ENCODE results near the gene WDR26. TPM values are rescaled to one million over a fixed set of nuclear protein-coding genes. Genes with fewer than 3 reads are reported as not detected.

The WDR26 gene
- total RNA-seq, 2 experiments from 2014 or later = 173 to 176 TPM

DNA sequence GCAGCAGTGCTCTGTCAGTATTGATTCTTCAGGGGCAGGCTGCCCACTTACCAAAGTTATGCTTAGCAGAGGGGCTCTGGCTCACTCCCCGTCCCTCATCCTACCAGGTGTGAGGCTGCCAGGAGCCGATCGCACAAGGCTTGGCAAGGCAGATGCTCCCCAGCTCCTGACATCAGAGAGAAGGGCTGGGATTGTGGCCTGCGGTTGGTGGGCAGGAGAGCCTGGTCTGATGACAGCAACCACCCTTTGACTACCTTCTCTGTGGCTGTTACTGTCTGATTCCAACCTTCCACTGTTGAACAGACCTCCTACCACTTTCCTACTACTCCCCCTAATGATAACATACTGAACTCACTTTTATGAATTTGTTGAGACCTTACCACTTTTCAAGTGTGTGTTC lies 23.7 kb upstream of the WDR26 start:
- POLR2A ChIA-PET = interaction anchor here (1.1 to 2.1 kb wide), 2 partner anchors 23 to 342 kb away, joined by 4 to 9 read pairs; partner anchors contain the start of gene WDR26
- Mint-ChIP-seq H3K9me3 (no peaks in the 10 kb centered on the region), H3K36me3 (ENCODE audit: low read depth) (no peaks in the 10 kb centered on the region), H3K27ac (no peak overlapping the region), H3K4me1 (ENCODE audit: low read depth) (peaks cover 10% of the 10 kb centered on the region), H3K4me3 (no peak overlapping the region), H3K27me3 (no peaks in the 10 kb centered on the region)
- intact Hi-C loops (cut with DNase I, micrococcal nuclease) = loop anchor here (1.0 to 10.0 kb wide), 5 partner anchors 53 to 343 kb away; no protein-coding TSS in a partner anchor
- no peak for ATAC-seq (ENCODE audit: poor library complexity)
- Histone ChIP-seq H3K4me1 (ENCODE audit: insufficient read depth, low read length) (peaks cover 9% of the 10 kb centered on the region), H3K9me3 (ENCODE audit: control insufficient read depth in 1 of 2, insufficient read depth in 1 of 2, low read length in 2 of 2) (no peaks in the 10 kb centered on the region), H3K27ac (ENCODE audit: low read depth in 1 of 2, low read length in 2 of 2) (no peak overlapping the region), H3K27me3 (ENCODE audit: control insufficient read depth in 1 of 2, insufficient read depth in 2 of 2, low read length in 2 of 2) (no peaks in the 10 kb centered on the region), H3K4me3 (ENCODE audit: low read length) (no peak overlapping the region), H3K36me3 (ENCODE audit: insufficient read depth, low read length) (no peaks in the 10 kb centered on the region)
- TF ChIP-seq, protein P1, sequence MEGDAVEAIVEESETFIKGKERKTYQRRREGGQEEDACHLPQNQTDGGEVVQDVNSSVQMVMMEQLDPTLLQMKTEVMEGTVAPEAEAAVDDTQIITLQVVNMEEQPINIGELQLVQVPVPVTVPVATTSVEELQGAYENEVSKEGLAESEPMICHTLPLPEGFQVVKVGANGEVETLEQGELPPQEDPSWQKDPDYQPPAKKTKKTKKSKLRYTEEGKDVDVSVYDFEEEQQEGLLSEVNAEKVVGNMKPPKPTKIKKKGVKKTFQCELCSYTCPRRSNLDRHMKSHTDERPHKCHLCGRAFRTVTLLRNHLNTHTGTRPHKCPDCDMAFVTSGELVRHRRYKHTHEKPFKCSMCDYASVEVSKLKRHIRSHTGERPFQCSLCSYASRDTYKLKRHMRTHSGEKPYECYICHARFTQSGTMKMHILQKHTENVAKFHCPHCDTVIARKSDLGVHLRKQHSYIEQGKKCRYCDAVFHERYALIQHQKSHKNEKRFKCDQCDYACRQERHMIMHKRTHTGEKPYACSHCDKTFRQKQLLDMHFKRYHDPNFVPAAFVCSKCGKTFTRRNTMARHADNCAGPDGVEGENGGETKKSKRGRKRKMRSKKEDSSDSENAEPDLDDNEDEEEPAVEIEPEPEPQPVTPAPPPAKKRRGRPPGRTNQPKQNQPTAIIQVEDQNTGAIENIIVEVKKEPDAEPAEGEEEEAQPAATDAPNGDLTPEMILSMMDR (IDR thresholded peaks at IDR 0.05) = no peak
- DNase-seq = no peak
- CTCF ChIA-PET = interaction anchor here (0.9 to 2.6 kb wide), 12 partner anchors 12 to 342 kb away, joined by 3 to 13 read pairs (median 4); partner anchors contain the start of genes CNIH4 and WDR26

DNA sequence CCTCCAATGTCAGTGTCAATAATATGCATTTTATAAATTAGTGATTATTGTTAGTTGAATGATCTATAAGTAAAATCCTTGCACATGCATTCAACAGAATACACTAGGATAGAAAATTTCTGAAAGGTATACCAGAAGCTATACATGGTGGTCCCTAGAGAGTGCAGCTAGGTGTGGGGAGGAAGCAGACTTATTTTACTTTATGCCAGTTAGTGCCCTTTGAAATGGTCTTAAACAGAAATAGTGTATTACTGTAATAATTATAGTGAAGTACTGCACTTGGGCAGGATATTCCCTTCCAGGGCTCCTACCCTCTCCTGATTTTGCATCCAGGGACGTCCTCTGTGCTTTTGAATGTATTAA lies 23.2 kb upstream of the WDR26 start:
- Mint-ChIP-seq H3K27ac (peak overlapping the region; percentile 4), H3K4me3 (no peak overlapping the region), H3K4me1 (ENCODE audit: low read depth) (peaks cover 10% of the 10 kb centered on the region), H3K9me3 (no peaks in the 10 kb centered on the region), H3K36me3 (ENCODE audit: low read depth) (no peaks in the 10 kb centered on the region), H3K27me3 (no peaks in the 10 kb centered on the region)
- Histone ChIP-seq H3K27me3 (ENCODE audit: control insufficient read depth in 1 of 2, insufficient read depth in 2 of 2, low read length in 2 of 2) (no peaks in the 10 kb centered on the region), H3K4me3 (ENCODE audit: low read length) (no peak overlapping the region), H3K27ac (ENCODE audit: low read depth in 1 of 2, low read length in 2 of 2) (no peak overlapping the region), H3K4me1 (ENCODE audit: insufficient read depth, low read length) (peaks cover 9% of the 10 kb centered on the region), H3K36me3 (ENCODE audit: insufficient read depth, low read length) (no peaks in the 10 kb centered on the region), H3K9me3 (ENCODE audit: control insufficient read depth in 1 of 2, insufficient read depth in 1 of 2, low read length in 2 of 2) (no peaks in the 10 kb centered on the region)
- peak; percentile 17 for ATAC-seq (ENCODE audit: poor library complexity)
- TF ChIP-seq, protein P1 (IDR thresholded peaks at IDR 0.05) = peak; percentile 8
- intact Hi-C loops (cut with DNase I, micrococcal nuclease) = loop anchor here (1.0 to 10.0 kb wide), 9 partner anchors 23 to 342 kb away; partner anchors contain the start of genes NVL (in 1 of the 2) and WDR26 (in 1 of the 2)
- DNase-seq = no peak
- CTCF ChIA-PET = interaction anchor here (0.6 to 2.6 kb wide), 16 partner anchors 11 to 342 kb away, joined by 3 to 13 read pairs (median 4); partner anchors contain the start of genes CNIH4 and WDR26
- POLR2A ChIA-PET = interaction anchor here (1.1 to 2.1 kb wide), 4 partner anchors 23 to 342 kb away, joined by 3 to 17 read pairs (median 6); partner anchors contain the start of gene WDR26

DNA sequence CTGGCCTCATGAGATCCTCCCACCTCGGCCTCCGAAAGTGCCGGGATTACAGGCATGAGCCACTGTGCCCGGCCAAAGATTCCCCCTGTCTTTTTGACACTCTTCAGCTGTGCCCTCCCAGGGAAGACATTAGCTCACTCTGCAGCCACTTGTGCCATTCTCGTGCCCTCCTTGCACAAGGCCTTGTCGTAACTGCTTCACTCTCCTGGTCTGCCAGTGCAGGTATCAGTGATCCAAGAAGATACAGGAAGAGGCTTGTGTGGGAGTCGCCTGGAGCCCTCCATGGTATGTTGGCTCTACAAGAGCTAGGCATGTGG lies 22.0 kb upstream of the WDR26 start:
- Histone ChIP-seq H3K27ac (ENCODE audit: low read depth in 1 of 2, low read length in 2 of 2) (no peak overlapping the region), H3K27me3 (ENCODE audit: control insufficient read depth in 1 of 2, insufficient read depth in 2 of 2, low read length in 2 of 2) (no peaks in the 10 kb centered on the region), H3K36me3 (ENCODE audit: insufficient read depth, low read length) (no peaks in the 10 kb centered on the region), H3K9me3 (ENCODE audit: control insufficient read depth in 1 of 2, insufficient read depth in 1 of 2, low read length in 2 of 2) (no peaks in the 10 kb centered on the region), H3K4me3 (ENCODE audit: low read length) (no peak overlapping the region), H3K4me1 (ENCODE audit: insufficient read depth, low read length) (peaks cover 9% of the 10 kb centered on the region)
- no peaks in the 10 kb centered on the region for H3K27me3 Mint-ChIP-seq
- H3K36me3 Mint-ChIP-seq (ENCODE audit: low read depth) = no peaks in the 10 kb centered on the region
- H3K9me3 Mint-ChIP-seq = no peaks in the 10 kb centered on the region
- ATAC-seq (ENCODE audit: poor library complexity) (no peak), DNase-seq (no peak)
- TF ChIP-seq, protein P1 (IDR thresholded peaks at IDR 0.05) = no peak
- no peak overlapping the region for H3K4me3 Mint-ChIP-seq
- ChIA-PET CTCF (interaction anchor here (1.7 to 2.6 kb wide), 3 partner anchors 14 to 340 kb away, joined by 7 to 13 read pairs (median 10); partner anchors contain the start of gene WDR26), POLR2A (interaction anchor here (1.1 to 2.1 kb wide), 4 partner anchors 22 to 127 kb away, joined by 3 to 17 read pairs (median 6); partner anchors contain the start of genes NVL and WDR26)
- no peak overlapping the region for H3K27ac Mint-ChIP-seq
- H3K4me1 Mint-ChIP-seq (ENCODE audit: low read depth) = peaks cover 10% of the 10 kb centered on the region
- intact Hi-C loops (cut with DNase I, micrococcal nuclease) = loop anchor here (2.0 to 10.0 kb wide), 6 partner anchors 22 to 144 kb away; partner anchors contain the start of genes NVL (in 1 of the 2) and WDR26 (in 1 of the 2)
